K562 (cell line): ENCODE measurements around the gene FCHSD1. TPM values are rescaled to one million over a fixed set of nuclear protein-coding genes. Genes with fewer than 3 reads are reported as not detected.
A peak's percentile ranks its signal among the peaks of the same experiment; 100 is the strongest.

Source experiments
- ATAC-seq: fragments of 200-7000 bp; cut with Tn5 transposase; 3 replicates; pipeline ENCODE4 v1.9.1; 2020; ENCODE audit warnings: moderate library complexity
- BruUV-seq: library from RNA; stranded (reverse); fragments of 400-500 nt; replicated peaks from 2 replicates; lab custom pipeline; 2021; lab: Mats Ljungman, UMichigan
- CTCF ChIA-PET: fragments of 300-600 bp; formaldehyde crosslinking; extraction: SDS; loops from one replicate; lab custom pipeline; 2021; ENCODE audit warnings: low intra/inter-chr PET ratio; lab: Yijun Ruan, JAX
- POLR2A ChIA-PET: fragments of 300-600, 350-650 bp; sonication (Branson Sonifier 250); formaldehyde crosslinking; extraction: SDS; loops from one replicate; lab custom pipeline; 2021; ENCODE audit warnings: antibody characterized with exemption, inconsistent platforms; lab: Yijun Ruan, JAX
- DNase-seq, 4 experiments: peaks; one replicate each; pipeline versions ENCODE4 v3.0.0 to v3.0.0-alpha.2; 2011 to 2018; ENCODE audit warnings: low spot score in 3 of 4, mixed read lengths in 3 of 4; ENCODE audit errors: extremely low read depth in 1 of 4
- FAIRE-seq: peaks from 2 replicates; lab custom pipeline; 2011; peaks lifted over from hg19 to GRCh38; lab: Jason Lieb, UNC
- H2AFZ ChIP-seq: 2 replicates; pipeline ENCODE4 v1.6.0; 2011; ENCODE audit warnings: low read depth, low read length, control low read depth, inconsistent platforms
- H3K27ac ChIP-seq: fragments of 200-600 bp; 3 replicates; pipeline ENCODE4 v1.8.0; 2011; ENCODE audit warnings: low read depth, mild to moderate bottlenecking, control low read depth, inconsistent platforms, low read length, moderate library complexity, mixed read lengths; ENCODE audit errors: extremely low read depth
- H3K27me3 ChIP-seq, 2 experiments: fragments of 300-600 bp in 1 of 2; 2 replicates in 1 of 2; 3 replicates in 1 of 2; pipeline versions ENCODE4 v1.6.0 to v1.8.0; 2011; ENCODE audit warnings: inconsistent platforms in 2 of 2, low read length in 2 of 2, mild to moderate bottlenecking in 1 of 2, mixed read lengths in 1 of 2, moderate library complexity in 1 of 2; ENCODE audit not compliant: control insufficient read depth in 2 of 2, insufficient read depth in 2 of 2
- H3K36me3 ChIP-seq: fragments of 300-600 bp; 3 replicates; pipeline ENCODE4 v1.8.0; 2011; ENCODE audit warnings: mild to moderate bottlenecking, low read length, inconsistent platforms; ENCODE audit not compliant: control insufficient read depth, insufficient read depth
- H3K4me1 ChIP-seq, 2 experiments: fragments of 200-600 bp in 1 of 2; replicated peaks in 1 of 2; 2 replicates in 1 of 2; 3 replicates in 1 of 2; pipeline versions ENCODE4 v1.5.1 to v1.8.0; 2011; ENCODE audit warnings: inconsistent platforms in 2 of 2, low read length in 2 of 2, mild to moderate bottlenecking in 1 of 2, mixed read lengths in 1 of 2, moderate library complexity in 1 of 2; ENCODE audit not compliant: control insufficient read depth in 2 of 2, insufficient read depth in 2 of 2
- H3K4me2 ChIP-seq: 2 replicates; pipeline ENCODE4 v1.6.1; 2011; ENCODE audit warnings: low read length, control low read depth, inconsistent platforms, mixed read lengths; ENCODE audit not compliant: insufficient read depth
- H3K4me3 ChIP-seq: fragments of 200-600 bp; sonication (generic), shearing (Covaris generic); 2 replicates; pipeline ENCODE4 v1.5.1; 2016; ENCODE audit warnings: control low read depth, inconsistent platforms
- H3K79me2 ChIP-seq: fragments of 200-600 bp; 3 replicates; pipeline ENCODE4 v1.8.0; 2011; ENCODE audit warnings: low read length, inconsistent platforms; ENCODE audit not compliant: control insufficient read depth, insufficient read depth
- H3K9ac ChIP-seq, 2 experiments: 2 replicates each; pipeline versions ENCODE4 v1.6.0 to v1.6.1; 2011; ENCODE audit warnings: low read depth in 2 of 2, low read length in 2 of 2, control low read depth in 1 of 2, inconsistent platforms in 1 of 2, mild to moderate bottlenecking in 1 of 2, mixed read lengths in 1 of 2; ENCODE audit not compliant: insufficient read depth in 1 of 2
- H3K9me1 ChIP-seq: one replicate; pipeline ENCODE4 v1.6.0; 2011; ENCODE audit warnings: inconsistent platforms, mild to moderate bottlenecking, low read length, moderate library complexity; ENCODE audit not compliant: control insufficient read depth, insufficient read depth
- H3K9me3 ChIP-seq: replicated peaks from 2 replicates; pipeline ENCODE4 v1.5.1; 2011; ENCODE audit warnings: low read depth, low read length, inconsistent platforms; ENCODE audit not compliant: control insufficient read depth, insufficient read depth
- H4K20me1 ChIP-seq: replicated peaks from 2 replicates; pipeline ENCODE4 v1.6.1; 2011; ENCODE audit warnings: low read length, inconsistent platforms, mixed read lengths; ENCODE audit not compliant: control insufficient read depth, insufficient read depth
- ATF7 ChIP-seq: fragments of 450-650 bp; IDR thresholded peaks from 2 replicates; pipeline ENCODE4 v1.7.1; 2014; ENCODE audit warnings: mild to moderate bottlenecking, moderate library complexity
- ELF2 ChIP-seq: fragments of 250-450 bp; sonication (Bioruptor Pico); IDR thresholded peaks from 2 replicates; pipeline ENCODE4 v1.5.0; 2021; ENCODE audit warnings: mild to moderate bottlenecking
- EP400 ChIP-seq: fragments of 450-650 bp; IDR thresholded peaks from 2 replicates; pipeline ENCODE4 v1.6.1; 2017; ENCODE audit warnings: antibody characterized with exemption, mild to moderate bottlenecking, moderate library complexity
- MGA ChIP-seq: fragments of 450-650 bp; IDR thresholded peaks from 2 replicates; pipeline ENCODE4 v1.6.1; 2016; ENCODE audit warnings: mild to moderate bottlenecking, moderate library complexity
- POLR3G ChIP-seq: IDR thresholded peaks from 2 replicates; pipeline ENCODE4 v1.6.1; 2011; ENCODE audit not compliant: insufficient read length, insufficient replicate concordance; ENCODE audit errors: extremely low read depth
- SIN3B ChIP-seq: fragments of 450-650 bp; IDR thresholded peaks from 2 replicates; pipeline ENCODE4 v1.6.1; 2017; ENCODE audit warnings: low read depth, mild to moderate bottlenecking, moderate library complexity
- SMARCA4 ChIP-seq: fragments of 450-650 bp; IDR thresholded peaks from 2 replicates; pipeline ENCODE4 v1.6.1; 2016
- whole genome bisulfite sequencing: fragments of 100-300 bp; shearing (Covaris generic); methylation state at CpG from one replicate; pipeline ENCODE4 v1.1.6; 2016; ENCODE audit warnings: low coverage, mixed read lengths; ENCODE audit not compliant: insufficient coverage; ENCODE audit errors: missing lambda C conversion rate; 5-methylcytosine and 5-hydroxymethylcytosine counted together
- in situ Hi-C: fragments of 300-500 bp; cut with MboI; formaldehyde crosslinking; loops from 4 replicates; pipeline ENCODE4 v1.15.0; 2018; ENCODE audit warnings: inconsistent platforms, mixed read lengths
- intact Hi-C: fragments of 100-400 bp; cut with micrococcal nuclease; formaldehyde crosslinking; loops from 2 replicates; pipeline ENCODE4 v1.14.2; 2022
- polyA plus RNA-seq, 8 experiments: library from polyadenylated mRNA; depleted of rRNA in 4 of 8; stranded (reverse) in 5 of 8; unstranded in 3 of 8; fragments of >200 nt; fragmentation: Nextera tagmentation in 2 of 8; fragmentation: Illumina TruSeq in 1 of 8; extraction: Ambion mirVana in 2 of 8; extraction: Trizol in 1 of 8; gene quantifications; 2 replicates each; pipeline versions ENCODE4 v1.2.1 to v1.2.3, GENCODE V29; 2011 to 2014; ENCODE audit warnings: inconsistent platforms in 1 of 8, missing spikeins in 1 of 8
- total RNA-seq, 7 experiments: library from RNA; depleted of rRNA in 6 of 7; stranded (reverse); fragments of >200 nt in 6 of 7; fragmentation: Illumina TruSeq in 2 of 7; extraction: Trizol in 2 of 7; gene quantifications; 2 replicates each; pipeline versions ENCODE4 v1.2.1 to v1.2.3, GENCODE V29; 2011 to 2021; ENCODE audit warnings: low replicate concordance in 1 of 7

Gene FCHSD1
- total and polyA plus RNA-seq, 9 of the 15 experiments (the other 6 are each of a cell fraction or from before 2014, with no cell fraction given), result 0.35 to 37.5 (median 13.6) TPM

- TF ChIP-seq ATF7 (no peak), SMARCA4 (no peak), SIN3B (no peak), POLR3G (no peak)
Measured at GRCh38 chr5:141636106-141636412, 15.2 kb downstream of the FCHSD1 start (continued).

- H3K27ac ChIP-seq, result peak overlapping the region; percentile 84
- intact Hi-C loops, result loop anchor here (2.0 to 5.0 kb wide), 2 partner anchors 17 to 43 kb away; partner anchors contain the start of gene DIAPH1
- H3K4me3 ChIP-seq, result peak overlapping the region; percentile 91
- 6% methylated on average over 7 of the region's 7 CpGs for WGBS
- POLR2A ChIA-PET, result interaction anchor here (0.7 to 2.2 kb wide), 4 partner anchors 10 to 128 kb away, joined by 3 to 12 read pairs (median 3); no protein-coding TSS in a partner anchor
- H3K9ac ChIP-seq, result peak overlapping the region; percentile 88 to 95; a peak in 3 of 4 replicates
- in situ Hi-C loops, result loop anchor here (5.0 kb wide), 1 partner anchor 43 kb away; no protein-coding TSS in a partner anchor
- peaks cover 42 to 44% of the 10 kb centered on the region in 2 experiments for H3K4me1 ChIP-seq
- CTCF ChIA-PET, result no interaction called here
- no peak for ATAC-seq
- peak overlapping the region; percentile 100 for H3K4me2 ChIP-seq
- no peaks in the 10 kb centered on the region for H3K9me3 ChIP-seq
- peaks cover 8% of the 10 kb centered on the region; the same call in 1 of the 2 replicates for H4K20me1 ChIP-seq
- H3K79me2 ChIP-seq, result peaks cover 79% of the 10 kb centered on the region
- no peaks in the 10 kb centered on the region for H3K27me3 ChIP-seq
- DNase-seq, result no peak
- peaks cover 5% of the 10 kb centered on the region for H3K9me1 ChIP-seq
- no TSS peak for BruUV-seq
- H2AFZ ChIP-seq, result no peak overlapping the region
- TF ChIP-seq MGA (0 out of 2 replicates have a peak, but pooled peaks have one; percentile 29), EP400 (0 out of 2 replicates have a peak, but pooled peaks have one; percentile 2), ELF2 (no peak)
- peaks cover 66% of the 10 kb centered on the region for H3K36me3 ChIP-seq
- FAIRE-seq, result no peak
Measured at GRCh38 chr5:141635646-141636045, 15.6 kb downstream of the FCHSD1 start.
